Prostate gland (tissue), 2 donors: ENCODE measurements around the gene MYO5B. TPM values are rescaled to one million over a fixed set of nuclear protein-coding genes. Genes with fewer than 3 reads are reported as not detected.

ENCODE experiments used
- DNase-seq: peaks from one replicate; pipeline ENCODE4 v3.0.0-alpha.2; 2019; ENCODE audit warnings: low spot score
- H3K27ac ChIP-seq, 2 donors: fragments of 200-600 bp; sonication (generic); 2 replicates each; pipeline ENCODE4 v1.5.1; 2017 to 2019
- H3K27me3 ChIP-seq: fragments of 200-600 bp; sonication (generic); replicated peaks from 2 replicates; pipeline ENCODE4 v1.5.1; 2019; ENCODE audit not compliant: insufficient read depth
- H3K36me3 ChIP-seq, 2 donors: fragments of 200-600 bp; sonication (generic); 1 replicate in 1 of 2; 2 replicates in 1 of 2; pipeline versions ENCODE4 v1.5.1 to v1.8.1; 2017 to 2019
- H3K4me1 ChIP-seq: fragments of 200-600 bp; sonication (generic); replicated peaks from 2 replicates; pipeline ENCODE4 v1.5.1; 2019
- H3K4me3 ChIP-seq, 2 donors: fragments of 200-600 bp; sonication (generic); 2 replicates each; pipeline ENCODE4 v1.5.1; 2017 to 2019
- H3K9me3 ChIP-seq: fragments of 200-600 bp; sonication (generic); 2 replicates; pipeline ENCODE4 v1.5.1; 2017
- CTCF ChIP-seq, 4 experiments: fragments of 200-600 bp in 2 of 4; fragments of 450-650 bp in 2 of 4; sonication (generic) in 2 of 4; IDR thresholded peaks; 1 replicate in 3 of 4; 2 replicates in 1 of 4; pipeline ENCODE4 v1.5.1; 2016 to 2019; ENCODE audit warnings: antibody characterized with exemption in 4 of 4, mild to moderate bottlenecking in 2 of 4, moderate library complexity in 2 of 4
- POLR2A ChIP-seq: fragments of 450-650 bp; IDR thresholded peaks from one replicate; pipeline ENCODE4 v1.6.1; 2016; ENCODE audit warnings: antibody characterized with exemption, mild to moderate bottlenecking
- POLR2AphosphoS5 ChIP-seq: sonication (generic); formaldehyde crosslinking; IDR thresholded peaks from one replicate; pipeline ENCODE4 v1.6.1; 2017; ENCODE audit warnings: antibody characterized with exemption
- WGBS: methylation state at CpG from one replicate; pipeline ENCODE4 v1.1.5; 2018; 5-methylcytosine and 5-hydroxymethylcytosine counted together
- intact Hi-C: fragments of 100-400 bp; cut with DNase I; formaldehyde crosslinking; loops from one replicate; pipeline ENCODE4 v1.14.2; 2022
- total RNA-seq, 2 donors: library from RNA; depleted of rRNA; stranded (reverse); fragments of >200 nt; gene quantifications; one replicate each; pipeline ENCODE4 v1.1.0, GENCODE V29; 2016

Gene MYO5B
- total RNA-seq, 2 donors from 2014 or later = 28.5 to 31.1 TPM

- Histone ChIP-seq H3K27ac (no peak overlapping the region), H3K36me3 (no peaks in the 10 kb centered on the region), H3K4me3 (no peak overlapping the region), H3K27me3 (no peaks in the 10 kb centered on the region), H3K4me1 (no peaks in the 10 kb centered on the region), H3K9me3 (no peaks in the 10 kb centered on the region)
- DNase-seq = no peak
- intact Hi-C loops = no loop called here
- no peak for TF ChIP-seq POLR2A
- no peak for TF ChIP-seq POLR2AphosphoS5
- TF ChIP-seq CTCF (IDR thresholded peaks at IDR 0.05) = no peak
- WGBS = 84% methylated on average over 3 of the region's 3 CpGs
These were observed 218.9 kb downstream of the MYO5B start for GRCh38 chr18:49976001-49976400.

GRCh38 chr18:49974079-49974478, 220.9 kb downstream of the MYO5B start:
- Histone ChIP-seq H3K9me3 (no peaks in the 10 kb centered on the region), H3K4me1 (no peaks in the 10 kb centered on the region), H3K4me3 (no peak overlapping the region), H3K36me3 (no peaks in the 10 kb centered on the region), H3K27me3 (no peaks in the 10 kb centered on the region), H3K27ac (no peak overlapping the region)
- TF ChIP-seq POLR2AphosphoS5 (no peak), CTCF (IDR thresholded peaks at IDR 0.05) (no peak), POLR2A (no peak)
- 97% methylated on average over 9 of the region's 9 CpGs for WGBS
- intact Hi-C loops = no loop called here
- no peak for DNase-seq

GRCh38 chr18:49973592-49973991, 221.4 kb downstream of the MYO5B start:
- no peaks in the 10 kb centered on the region for H3K9me3 ChIP-seq
- no peak overlapping the region for H3K4me3 ChIP-seq
- H3K27ac ChIP-seq = no peak overlapping the region
- H3K27me3 ChIP-seq = no peaks in the 10 kb centered on the region
- no peak for TF ChIP-seq POLR2A
- no peak for TF ChIP-seq CTCF (IDR thresholded peaks at IDR 0.05)
- TF ChIP-seq POLR2AphosphoS5 = no peak
- no peaks in the 10 kb centered on the region for H3K36me3 ChIP-seq
- intact Hi-C loops = no loop called here
- WGBS = 92% methylated on average over 3 of the region's 3 CpGs
- no peaks in the 10 kb centered on the region for H3K4me1 ChIP-seq
- no peak for DNase-seq

- Histone ChIP-seq H3K27me3 (no peaks in the 10 kb centered on the region), H3K36me3 (no peaks in the 10 kb centered on the region), H3K4me3 (no peak overlapping the region), H3K9me3 (no peaks in the 10 kb centered on the region), H3K4me1 (no peaks in the 10 kb centered on the region), H3K27ac (no peak overlapping the region)
- intact Hi-C loops = no loop called here
- TF ChIP-seq POLR2AphosphoS5 (no peak), CTCF (IDR thresholded peaks at IDR 0.05) (no peak), POLR2A (no peak)
- WGBS = 91% methylated on average over 3 of the region's 3 CpGs
- DNase-seq = no peak
These were observed 222.4 kb downstream of the MYO5B start for GRCh38 chr18:49972535-49972934.

- H3K9me3 ChIP-seq = no peaks in the 10 kb centered on the region
- intact Hi-C loops = no loop called here
- TF ChIP-seq POLR2AphosphoS5 (no peak), CTCF (IDR thresholded peaks at IDR 0.05) (no peak), POLR2A (no peak)
- H3K4me3 ChIP-seq = no peak overlapping the region
- peaks cover 3% of the 10 kb centered on the region for H3K4me1 ChIP-seq
- H3K27me3 ChIP-seq = no peaks in the 10 kb centered on the region
- H3K27ac ChIP-seq = no peak overlapping the region
- no peak for DNase-seq
- H3K36me3 ChIP-seq = no peaks in the 10 kb centered on the region
- 62% methylated on average over 1 of the region's 1 CpG for WGBS
These were observed 223.5 kb downstream of the MYO5B start for GRCh38 chr18:49971462-49971861.
